ENCODE measurements around the gene ZHX3. TPM values are rescaled to one million over a fixed set of nuclear protein-coding genes. Genes with fewer than 3 reads are reported as not detected.

ZHX3 gene
- total and polyA plus RNA-seq, 2 donors: 4.1 to 4.2 TPM

DNA sequence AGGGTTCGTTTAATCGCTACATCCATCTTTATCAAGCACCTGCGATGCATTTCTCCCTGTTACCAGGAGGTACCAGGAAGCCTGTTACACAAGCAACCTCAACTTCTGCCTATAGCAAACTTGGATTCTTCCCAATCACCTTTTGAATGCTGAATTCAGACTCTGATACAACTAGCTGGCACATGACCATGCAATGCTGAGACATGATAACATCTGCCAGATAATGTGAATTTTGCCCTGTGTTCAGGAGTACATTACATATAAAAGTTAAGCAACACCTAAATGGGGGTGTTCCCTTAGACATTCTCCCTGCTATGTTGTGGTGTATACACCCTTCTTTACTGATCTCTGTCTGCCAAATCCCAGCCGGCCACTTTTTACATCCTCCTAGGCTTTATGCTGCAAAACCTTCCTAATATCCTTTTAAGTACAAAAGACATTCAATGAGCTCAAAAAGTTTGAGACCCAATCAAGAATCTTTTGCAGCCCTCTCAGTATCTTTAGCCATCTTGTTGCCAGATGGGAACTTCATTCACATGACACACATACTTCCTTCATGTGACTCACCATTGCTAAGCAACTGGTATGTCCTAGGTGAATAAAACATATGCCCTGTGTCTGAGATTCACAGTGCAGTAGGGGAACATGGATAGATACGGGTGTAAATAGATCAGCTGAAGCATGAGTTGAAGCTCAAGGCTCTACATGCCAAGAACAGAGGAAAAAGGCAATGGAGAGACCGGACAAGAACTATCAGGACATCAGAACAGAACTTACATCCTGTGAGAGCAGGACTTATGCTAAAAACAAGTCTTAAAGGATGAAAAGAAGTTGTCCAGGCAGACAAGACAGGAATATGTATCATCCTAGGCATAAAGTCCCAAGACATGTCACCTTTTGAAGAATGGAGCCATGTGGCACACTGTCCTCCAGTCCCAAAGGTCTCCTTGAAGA lies 84.3 kb downstream of the ZHX3 start:
- peaks cover 3 to 8% of the 10 kb centered on the region in 2 donors for H3K4me1 ChIP-seq (ENCODE audit: control insufficient read depth in 2 of 2, insufficient read depth in 2 of 2, low read length in 2 of 2)
- H3K27me3 ChIP-seq (ENCODE audit: control insufficient read depth in 2 of 2, insufficient read depth in 1 of 2, low read length in 1 of 2): no peaks in the 10 kb centered on the region
- WGBS: 97% methylated on average over 6 of the region's 6 CpGs
- no peaks in the 10 kb centered on the region for H3K36me3 ChIP-seq (ENCODE audit: control insufficient read depth in 2 of 2, insufficient read depth in 2 of 2, low read length in 1 of 2)
- H3K27ac ChIP-seq (ENCODE audit: low read depth in 1 of 2, low read length in 1 of 2): no peak overlapping the region
- H3K9me3 ChIP-seq (ENCODE audit: control insufficient read depth in 2 of 2, insufficient read depth in 1 of 2, low read length in 1 of 2): no peaks in the 10 kb centered on the region
- H3K4me3 ChIP-seq (ENCODE audit: low read length in 2 of 2): no peak overlapping the region
- peak in 1 of 9 donors; percentile 10 for DNase-seq (ENCODE audit: low read depth in 6 of 9, low spot score in 9 of 9)

DNA sequence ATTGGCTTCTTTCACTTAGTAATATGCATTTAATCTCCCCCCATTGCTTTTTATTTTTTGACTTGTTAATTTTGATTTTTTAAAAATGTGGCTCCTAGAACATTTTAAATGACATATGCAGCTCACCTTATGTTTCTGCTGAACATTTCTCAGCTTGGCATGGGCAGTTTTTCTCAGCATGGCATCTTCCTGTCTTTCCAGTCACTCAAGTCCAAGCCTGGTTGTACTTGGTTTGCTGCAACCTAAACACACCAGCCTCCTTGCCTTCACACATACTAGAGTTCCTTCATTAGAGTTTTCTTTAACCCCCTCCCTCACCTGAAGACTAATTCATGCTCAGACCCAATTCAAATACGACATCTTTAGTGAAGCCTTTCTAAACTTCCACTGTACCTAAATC lies 86.4 kb downstream of the ZHX3 start:
- Histone ChIP-seq H3K27ac (ENCODE audit: low read depth in 1 of 2, low read length in 1 of 2) (no peak overlapping the region), H3K9me3 (ENCODE audit: control insufficient read depth in 2 of 2, insufficient read depth in 1 of 2, low read length in 1 of 2) (no peaks in the 10 kb centered on the region), H3K27me3 (ENCODE audit: control insufficient read depth in 2 of 2, insufficient read depth in 1 of 2, low read length in 1 of 2) (no peaks in the 10 kb centered on the region), H3K36me3 (ENCODE audit: control insufficient read depth in 2 of 2, insufficient read depth in 2 of 2, low read length in 1 of 2) (no peaks in the 10 kb centered on the region), H3K4me1 (ENCODE audit: control insufficient read depth in 2 of 2, insufficient read depth in 2 of 2, low read length in 2 of 2) (peaks cover 3 to 8% of the 10 kb centered on the region in 2 donors), H3K4me3 (ENCODE audit: low read length in 2 of 2) (no peak overlapping the region)
- WGBS: 99% methylated on average over 1 of the region's 1 CpG
- DNase-seq (ENCODE audit: low read depth in 6 of 9, low spot score in 9 of 9): no peak

DNA sequence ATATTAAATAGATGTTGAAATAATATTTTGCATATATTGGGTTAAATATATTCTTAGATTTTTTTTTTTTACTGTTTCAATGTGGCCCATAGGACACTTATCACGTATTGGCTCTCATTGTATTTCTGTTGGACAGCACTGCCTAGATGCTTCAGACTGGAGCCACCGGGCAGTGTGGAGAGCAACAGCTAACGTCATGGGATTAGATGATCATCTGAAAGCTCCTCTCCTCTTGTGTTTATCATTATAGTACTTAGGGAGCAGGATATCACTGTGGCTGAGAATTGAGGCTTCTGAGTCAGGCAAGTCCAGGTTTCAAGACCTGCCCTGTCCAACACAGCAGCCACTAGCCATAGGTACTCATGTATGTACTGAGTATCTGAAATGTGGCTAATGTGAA lies 87.4 kb downstream of the ZHX3 start:
- peaks cover 3 to 8% of the 10 kb centered on the region in 2 donors for H3K4me1 ChIP-seq (ENCODE audit: control insufficient read depth in 2 of 2, insufficient read depth in 2 of 2, low read length in 2 of 2)

DNA sequence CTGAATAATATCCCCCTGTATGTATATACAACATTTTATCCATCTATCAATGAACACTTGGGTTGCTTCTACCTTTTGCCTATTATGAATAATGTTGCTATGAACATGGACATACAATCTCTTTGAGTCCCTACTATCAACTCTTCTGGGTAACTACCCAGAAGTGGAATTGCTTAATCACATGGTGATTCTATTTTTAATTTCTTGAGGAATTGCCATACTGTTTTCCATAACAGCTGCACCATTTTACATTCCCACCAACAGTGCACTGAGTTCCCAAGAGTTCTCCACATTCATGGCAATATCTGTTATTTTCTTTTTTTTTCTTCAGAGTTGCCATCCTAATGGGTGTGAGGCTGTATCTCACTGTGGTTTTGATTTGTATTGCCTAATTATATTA lies 88.3 kb downstream of the ZHX3 start:
- Histone ChIP-seq H3K36me3 (ENCODE audit: control insufficient read depth in 2 of 2, insufficient read depth in 2 of 2, low read length in 1 of 2) (no peaks in the 10 kb centered on the region), H3K27me3 (ENCODE audit: control insufficient read depth in 2 of 2, insufficient read depth in 1 of 2, low read length in 1 of 2) (no peaks in the 10 kb centered on the region), H3K4me1 (ENCODE audit: control insufficient read depth in 2 of 2, insufficient read depth in 2 of 2, low read length in 2 of 2) (peaks cover 0 to 5% of the 10 kb centered on the region in 2 donors), H3K9me3 (ENCODE audit: control insufficient read depth in 2 of 2, insufficient read depth in 1 of 2, low read length in 1 of 2) (no peaks in the 10 kb centered on the region), H3K4me3 (ENCODE audit: low read length in 2 of 2) (no peak overlapping the region), H3K27ac (ENCODE audit: low read depth in 1 of 2, low read length in 1 of 2) (no peak overlapping the region)
- no peak for DNase-seq (ENCODE audit: low read depth in 6 of 9, low spot score in 9 of 9)

More for the DNA sequence above, 87.4 kb downstream of the ZHX3 start:
- no peaks in the 10 kb centered on the region for H3K9me3 ChIP-seq (ENCODE audit: control insufficient read depth in 2 of 2, insufficient read depth in 1 of 2, low read length in 1 of 2)
- H3K36me3 ChIP-seq (ENCODE audit: control insufficient read depth in 2 of 2, insufficient read depth in 2 of 2, low read length in 1 of 2): no peaks in the 10 kb centered on the region
- H3K27me3 ChIP-seq (ENCODE audit: control insufficient read depth in 2 of 2, insufficient read depth in 1 of 2, low read length in 1 of 2): no peaks in the 10 kb centered on the region
- DNase-seq (ENCODE audit: low read depth in 6 of 9, low spot score in 9 of 9): no peak
- H3K4me3 ChIP-seq (ENCODE audit: low read length in 2 of 2): no peak overlapping the region
- 95% methylated on average over 3 of the region's 3 CpGs for WGBS
- H3K27ac ChIP-seq (ENCODE audit: low read depth in 1 of 2, low read length in 1 of 2): no peak overlapping the region

GRCh38 chr20:41228858-41229257 lies 88.7 kb downstream of the ZHX3 start:
- H3K27ac ChIP-seq (ENCODE audit: low read depth in 1 of 2, low read length in 1 of 2): no peak overlapping the region
- H3K4me1 ChIP-seq (ENCODE audit: control insufficient read depth in 2 of 2, insufficient read depth in 2 of 2, low read length in 2 of 2): peaks cover 0 to 5% of the 10 kb centered on the region in 2 donors
- no peak for DNase-seq (ENCODE audit: low read depth in 6 of 9, low spot score in 9 of 9)
- no peaks in the 10 kb centered on the region for H3K36me3 ChIP-seq (ENCODE audit: control insufficient read depth in 2 of 2, insufficient read depth in 2 of 2, low read length in 1 of 2)
- no peak overlapping the region for H3K4me3 ChIP-seq (ENCODE audit: low read length in 2 of 2)
- H3K9me3 ChIP-seq (ENCODE audit: control insufficient read depth in 2 of 2, insufficient read depth in 1 of 2, low read length in 1 of 2): no peaks in the 10 kb centered on the region
- H3K27me3 ChIP-seq (ENCODE audit: control insufficient read depth in 2 of 2, insufficient read depth in 1 of 2, low read length in 1 of 2): no peaks in the 10 kb centered on the region

- Histone ChIP-seq H3K9me3 (ENCODE audit: control insufficient read depth in 2 of 2, insufficient read depth in 1 of 2, low read length in 1 of 2) (no peaks in the 10 kb centered on the region), H3K27ac (ENCODE audit: low read depth in 1 of 2, low read length in 1 of 2) (no peak overlapping the region), H3K36me3 (ENCODE audit: control insufficient read depth in 2 of 2, insufficient read depth in 2 of 2, low read length in 1 of 2) (no peaks in the 10 kb centered on the region), H3K4me3 (ENCODE audit: low read length in 2 of 2) (no peak overlapping the region), H3K4me1 (ENCODE audit: control insufficient read depth in 2 of 2, insufficient read depth in 2 of 2, low read length in 2 of 2) (no peaks in the 10 kb centered on the region), H3K27me3 (ENCODE audit: control insufficient read depth in 2 of 2, insufficient read depth in 1 of 2, low read length in 1 of 2) (no peaks in the 10 kb centered on the region)
- WGBS: 99% methylated on average over 1 of the region's 1 CpG
- no peak for DNase-seq (ENCODE audit: low read depth in 6 of 9, low spot score in 9 of 9)
Observed at GRCh38 chr20:41226426-41226825, 91.1 kb downstream of the ZHX3 start.

GRCh38 chr20:41225091-41225490 lies 92.4 kb downstream of the ZHX3 start:
- no peaks in the 10 kb centered on the region for H3K9me3 ChIP-seq (ENCODE audit: control insufficient read depth in 2 of 2, insufficient read depth in 1 of 2, low read length in 1 of 2)
- no peaks in the 10 kb centered on the region for H3K36me3 ChIP-seq (ENCODE audit: control insufficient read depth in 2 of 2, insufficient read depth in 2 of 2, low read length in 1 of 2)
- 47% methylated on average over 1 of the region's 1 CpG for WGBS
- no peak overlapping the region for H3K4me3 ChIP-seq (ENCODE audit: low read length in 2 of 2)
- no peaks in the 10 kb centered on the region for H3K4me1 ChIP-seq (ENCODE audit: control insufficient read depth in 2 of 2, insufficient read depth in 2 of 2, low read length in 2 of 2)
- DNase-seq (ENCODE audit: low read depth in 6 of 9, low spot score in 9 of 9): no peak
- H3K27me3 ChIP-seq (ENCODE audit: control insufficient read depth in 2 of 2, insufficient read depth in 1 of 2, low read length in 1 of 2): no peaks in the 10 kb centered on the region
- H3K27ac ChIP-seq (ENCODE audit: low read depth in 1 of 2, low read length in 1 of 2): no peak overlapping the region

- no peaks in the 10 kb centered on the region for H3K27me3 ChIP-seq (ENCODE audit: control insufficient read depth in 2 of 2, insufficient read depth in 1 of 2, low read length in 1 of 2)
- 97% methylated on average over 1 of the region's 1 CpG for WGBS
- H3K9me3 ChIP-seq (ENCODE audit: control insufficient read depth in 2 of 2, insufficient read depth in 1 of 2, low read length in 1 of 2): no peaks in the 10 kb centered on the region
- H3K27ac ChIP-seq (ENCODE audit: low read depth in 1 of 2, low read length in 1 of 2): no peak overlapping the region
- no peaks in the 10 kb centered on the region for H3K4me1 ChIP-seq (ENCODE audit: control insufficient read depth in 2 of 2, insufficient read depth in 2 of 2, low read length in 2 of 2)
- H3K36me3 ChIP-seq (ENCODE audit: control insufficient read depth in 2 of 2, insufficient read depth in 2 of 2, low read length in 1 of 2): no peaks in the 10 kb centered on the region
- H3K4me3 ChIP-seq (ENCODE audit: low read length in 2 of 2): no peak overlapping the region
- no peak for DNase-seq (ENCODE audit: low read depth in 6 of 9, low spot score in 9 of 9)
Observed at GRCh38 chr20:41224281-41224680, 93.2 kb downstream of the ZHX3 start.

- Histone ChIP-seq H3K4me3 (ENCODE audit: low read length in 2 of 2) (no peak overlapping the region), H3K9me3 (ENCODE audit: control insufficient read depth in 2 of 2, insufficient read depth in 1 of 2, low read length in 1 of 2) (no peaks in the 10 kb centered on the region), H3K27me3 (ENCODE audit: control insufficient read depth in 2 of 2, insufficient read depth in 1 of 2, low read length in 1 of 2) (no peaks in the 10 kb centered on the region), H3K36me3 (ENCODE audit: control insufficient read depth in 2 of 2, insufficient read depth in 2 of 2, low read length in 1 of 2) (no peaks in the 10 kb centered on the region), H3K4me1 (ENCODE audit: control insufficient read depth in 2 of 2, insufficient read depth in 2 of 2, low read length in 2 of 2) (no peaks in the 10 kb centered on the region), H3K27ac (ENCODE audit: low read depth in 1 of 2, low read length in 1 of 2) (no peak overlapping the region)
- DNase-seq (ENCODE audit: low read depth in 6 of 9, low spot score in 9 of 9): no peak
Observed at GRCh38 chr20:41223112-41223511, 94.4 kb downstream of the ZHX3 start.

All from thymus (tissue), 11 donors.